ENCODE results near the gene BASP1. TPM values are rescaled to one million over a fixed set of nuclear protein-coding genes. Genes with fewer than 3 reads are reported as not detected.
A peak's percentile ranks its signal among the peaks of the same experiment; 100 is the strongest.

Gene BASP1
- total and polyA plus RNA-seq, 2 experiments from 2014 or later, result 87.5 to 114 TPM

GRCh38 chr5:17278931-17279330 is 61.5 kb downstream of the BASP1 start:
- Histone ChIP-seq H3K27ac (ENCODE audit: low read depth) (no peak overlapping the region), H2AFZ (no peak overlapping the region), H3K4me1 (ENCODE audit: insufficient read depth) (peaks cover 6% of the 10 kb centered on the region), H3K9me2 (ENCODE audit: insufficient read depth) (0 out of 2 replicates have a peak, but pooled peaks cover 3% of the 10 kb centered on the region), H3K4me2 (no peak overlapping the region), H3K27me3 (ENCODE audit: insufficient read depth) (no peaks in the 10 kb centered on the region), H3K4me3 (no peak overlapping the region), H3K79me2 (replicated peaks; ENCODE audit: insufficient read depth) (peaks cover 8% of the 10 kb centered on the region), H3F3A (replicated peaks; ENCODE audit: low read depth) (no peaks in the 10 kb centered on the region), H3K36me3 (ENCODE audit: insufficient read depth) (peaks cover 8% of the 10 kb centered on the region; the same call in 1 of the 2 replicates), H4K20me1 (replicated peaks; ENCODE audit: insufficient read depth) (peaks cover 3% of the 10 kb centered on the region; the same call in 1 of the 2 replicates)
- ATAC-seq (no peak), DNase-seq (ENCODE audit: low spot score) (no peak)
- Mint-ChIP-seq H3K27ac (0 out of 2 replicates have a peak overlapping the region, but pooled peaks have one; percentile 8), H3K36me3 (ENCODE audit: low read depth) (peaks cover 20% of the 10 kb centered on the region), H3K27me3 (ENCODE audit: insufficient read depth, low read depth, poor library complexity) (peaks cover 4% of the 10 kb centered on the region), H3K9me3 (no peaks in the 10 kb centered on the region), H3K4me3 (no peak overlapping the region), H3K4me1 (peaks cover 17% of the 10 kb centered on the region)
- TF ChIP-seq JUNB (IDR thresholded peaks at IDR 0.05; ENCODE audit: unreplicated experiment) (no peak), ZNF331 (CRISPR knock-in tag; IDR thresholded peaks at IDR 0.05; ENCODE audit: low read depth) (no peak), ZNF114 (CRISPR knock-in tag; IDR thresholded peaks at IDR 0.05) (no peak), NANOG (IDR thresholded peaks at IDR 0.05; ENCODE audit: borderline replicate concordance) (no peak), ZNF462 (CRISPR knock-in tag; IDR thresholded peaks at IDR 0.05) (no peak), POLR2AphosphoS5 (IDR thresholded peaks at IDR 0.05; ENCODE audit: low read depth) (0 out of 2 replicates have a peak, but pooled peaks have one; percentile 24)
- TF ChIP-seq, protein P1, sequence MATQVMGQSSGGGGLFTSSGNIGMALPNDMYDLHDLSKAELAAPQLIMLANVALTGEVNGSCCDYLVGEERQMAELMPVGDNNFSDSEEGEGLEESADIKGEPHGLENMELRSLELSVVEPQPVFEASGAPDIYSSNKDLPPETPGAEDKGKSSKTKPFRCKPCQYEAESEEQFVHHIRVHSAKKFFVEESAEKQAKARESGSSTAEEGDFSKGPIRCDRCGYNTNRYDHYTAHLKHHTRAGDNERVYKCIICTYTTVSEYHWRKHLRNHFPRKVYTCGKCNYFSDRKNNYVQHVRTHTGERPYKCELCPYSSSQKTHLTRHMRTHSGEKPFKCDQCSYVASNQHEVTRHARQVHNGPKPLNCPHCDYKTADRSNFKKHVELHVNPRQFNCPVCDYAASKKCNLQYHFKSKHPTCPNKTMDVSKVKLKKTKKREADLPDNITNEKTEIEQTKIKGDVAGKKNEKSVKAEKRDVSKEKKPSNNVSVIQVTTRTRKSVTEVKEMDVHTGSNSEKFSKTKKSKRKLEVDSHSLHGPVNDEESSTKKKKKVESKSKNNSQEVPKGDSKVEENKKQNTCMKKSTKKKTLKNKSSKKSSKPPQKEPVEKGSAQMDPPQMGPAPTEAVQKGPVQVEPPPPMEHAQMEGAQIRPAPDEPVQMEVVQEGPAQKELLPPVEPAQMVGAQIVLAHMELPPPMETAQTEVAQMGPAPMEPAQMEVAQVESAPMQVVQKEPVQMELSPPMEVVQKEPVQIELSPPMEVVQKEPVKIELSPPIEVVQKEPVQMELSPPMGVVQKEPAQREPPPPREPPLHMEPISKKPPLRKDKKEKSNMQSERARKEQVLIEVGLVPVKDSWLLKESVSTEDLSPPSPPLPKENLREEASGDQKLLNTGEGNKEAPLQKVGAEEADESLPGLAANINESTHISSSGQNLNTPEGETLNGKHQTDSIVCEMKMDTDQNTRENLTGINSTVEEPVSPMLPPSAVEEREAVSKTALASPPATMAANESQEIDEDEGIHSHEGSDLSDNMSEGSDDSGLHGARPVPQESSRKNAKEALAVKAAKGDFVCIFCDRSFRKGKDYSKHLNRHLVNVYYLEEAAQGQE (IDR thresholded peaks at IDR 0.05; ENCODE audit: unreplicated experiment), result no peak

Measured in GM23338 (cell line).